C4-2B (cell line): ENCODE results near the gene ATAD3B.

ENCODE experiments used
- H3K27ac ChIP-seq: fragments of 450-650 bp; 2 replicates; pipeline ENCODE4 v1.5.1; 2017
- CTCF ChIP-seq: fragments of 450-650 bp; conservative IDR thresholded peaks from 2 replicates; pipeline ENCODE4 v1.5.1; 2017; ENCODE audit warnings: mild to moderate bottlenecking
- ZFX ChIP-seq: fragments of 450-650 bp; IDR thresholded peaks from 2 replicates; pipeline ENCODE4 v1.6.1; 2017

ATAD3B gene

GRCh38 chr1:1430114-1430982 is 41.2 kb upstream of the ATAD3B start:
- TF ChIP-seq CTCF (no peak), ZFX (no peak)
- H3K27ac ChIP-seq, result peak overlapping the region; percentile 2; the same call in 1 of the 2 replicates

- H3K27ac ChIP-seq, result peak overlapping the region; percentile 100
- TF ChIP-seq CTCF (no peak), ZFX (no peak)
Measured at GRCh38 chr1:1430992-1431844, 40.3 kb upstream of the ATAD3B start.

- H3K27ac ChIP-seq, result peak overlapping the region; percentile 100
- TF ChIP-seq CTCF, result no peak
- TF ChIP-seq ZFX, result no peak
Measured at GRCh38 chr1:1431845-1432273, 39.7 kb upstream of the ATAD3B start.

GRCh38 chr1:1432274-1432950 is 39.2 kb upstream of the ATAD3B start:
- H3K27ac ChIP-seq, result peak overlapping the region; percentile 100
- no peak for TF ChIP-seq ZFX
- no peak for TF ChIP-seq CTCF

GRCh38 chr1:1432951-1433803 is 38.4 kb upstream of the ATAD3B start:
- TF ChIP-seq CTCF (no peak), ZFX (peak; percentile 77; the same call in 1 of the 2 replicates)
- H3K27ac ChIP-seq, result peak overlapping the region; percentile 100

GRCh38 chr1:1433804-1434130 is 37.8 kb upstream of the ATAD3B start:
- peak overlapping the region; percentile 100 for H3K27ac ChIP-seq

More at GRCh38 chr1:1433804-1434130, 37.8 kb upstream of the ATAD3B start:
- TF ChIP-seq CTCF, result no peak
- no peak for TF ChIP-seq ZFX
